ENCODE data around the gene CA10.

GRCh38 chr17:52110923-52111581, 47.5 kb downstream of the CA10 start:
- no peak for TF ChIP-seq POLR2A (IDR thresholded peaks at IDR 0.05; ENCODE audit: low read depth, low read length)
- no peak for TF ChIP-seq CTCF (IDR thresholded peaks at IDR 0.05; ENCODE audit: extremely low read depth in 1 of 2, insufficient read depth in 1 of 2, low read depth in 1 of 2, low read length in 2 of 2)
- no peak for TF ChIP-seq MYC (IDR thresholded peaks at IDR 0.05; ENCODE audit: low read depth, low read length)
- TF ChIP-seq POLR2AphosphoS5 (IDR thresholded peaks at IDR 0.05; ENCODE audit: insufficient read depth, low read depth, low read length) = no peak
- no peak for TF ChIP-seq MAX (IDR thresholded peaks at IDR 0.05; ENCODE audit: insufficient read depth, insufficient read length)
- no peak for TF ChIP-seq JUN (IDR thresholded peaks at IDR 0.05; ENCODE audit: borderline replicate concordance, insufficient read depth, insufficient read length, low read depth)
- TF ChIP-seq EZH2 (IDR thresholded peaks at IDR 0.05; ENCODE audit: borderline replicate concordance, low read depth, low read length, severe bottlenecking) = no peak
- TF ChIP-seq GATA2 (IDR thresholded peaks at IDR 0.05; ENCODE audit: insufficient read depth, insufficient read length, low read depth, low read length) = no peak
